NCI-H1694 (cell line): ENCODE data around the gene VAPA.

Experiments
- DNase-seq: peaks from one replicate; lab custom pipeline; 2025; lab: John Stamatoyannopoulos, UW

The VAPA gene

GRCh38 chr18:9974279-9974915, 60.6 kb downstream of the VAPA start:
- DNase-seq: no peak

- no peak for DNase-seq
These were observed 61.8 kb downstream of the VAPA start for GRCh38 chr18:9975658-9976057.

GRCh38 chr18:9982711-9983110, 68.9 kb downstream of the VAPA start:
- DNase-seq: no peak

- no peak for DNase-seq
These were observed 70.3 kb downstream of the VAPA start for GRCh38 chr18:9984080-9984479.

- no peak for DNase-seq
These were observed 71.8 kb downstream of the VAPA start for GRCh38 chr18:9985641-9986040.

- DNase-seq: no peak
These were observed 72.5 kb downstream of the VAPA start for GRCh38 chr18:9986156-9986930.

- DNase-seq: no peak
These were observed 73.5 kb downstream of the VAPA start for GRCh38 chr18:9987345-9987744.

GRCh38 chr18:9987931-9988330, 74.1 kb downstream of the VAPA start:
- no peak for DNase-seq

- no peak for DNase-seq
These were observed 74.8 kb downstream of the VAPA start for GRCh38 chr18:9988665-9989064.

- no peak for DNase-seq
These were observed 75.7 kb downstream of the VAPA start for GRCh38 chr18:9989481-9989880.

GRCh38 chr18:9991011-9992000, 77.5 kb downstream of the VAPA start:
- DNase-seq: no peak

GRCh38 chr18:9992300-9992972, 78.6 kb downstream of the VAPA start:
- no peak for DNase-seq

- no peak for DNase-seq
These were observed 79.2 kb downstream of the VAPA start for GRCh38 chr18:9992973-9993520.

- DNase-seq: no peak
These were observed 79.8 kb downstream of the VAPA start for GRCh38 chr18:9993521-9994025.

- no peak for DNase-seq
These were observed 80.3 kb downstream of the VAPA start for GRCh38 chr18:9994026-9994570.

GRCh38 chr18:9994701-9995235, 81.0 kb downstream of the VAPA start:
- DNase-seq: no peak

- no peak for DNase-seq
These were observed 81.8 kb downstream of the VAPA start for GRCh38 chr18:9995631-9996030.

- no peak for DNase-seq
These were observed 82.3 kb downstream of the VAPA start for GRCh38 chr18:9996094-9996493.

- DNase-seq: no peak
These were observed 83.9 kb downstream of the VAPA start for GRCh38 chr18:9997711-9998110.

GRCh38 chr18:9998330-9998729, 84.5 kb downstream of the VAPA start:
- DNase-seq: no peak

- DNase-seq: no peak
These were observed 88.5 kb downstream of the VAPA start for GRCh38 chr18:10002280-10002679.
